ENCODE data around the gene NEK6.
"Not testable (repeated sequence)": the region's sequence is repeated elsewhere in the genome, so short reads cannot be mapped to it uniquely, and the experiment has no call there.

The NEK6 gene

DNA sequence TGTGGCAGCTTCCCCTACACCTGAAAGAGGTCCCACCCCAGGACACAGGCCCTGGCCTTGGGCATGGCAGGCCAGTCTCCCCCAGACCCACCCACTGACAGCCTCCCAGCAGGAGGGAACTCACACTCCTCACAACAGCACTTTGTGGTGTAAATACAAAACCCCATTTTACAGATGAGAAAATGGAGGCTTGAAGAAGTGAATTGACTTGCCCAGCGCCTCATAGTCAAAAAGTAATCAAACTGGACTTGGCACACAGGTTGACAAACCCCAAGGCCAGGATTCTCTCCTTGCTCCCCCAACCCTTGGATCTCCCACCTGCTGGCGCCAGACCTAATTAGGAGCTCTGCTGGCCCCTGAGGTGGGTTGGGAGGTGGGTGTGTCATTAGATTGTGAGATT lies 29.2 kb upstream of the NEK6 start:
- Histone ChIP-seq H3K36me3 (ENCODE audit: control insufficient read depth, insufficient read depth, low read length) (no peaks in the 10 kb centered on the region), H3K9me3 (ENCODE audit: control insufficient read depth, low read length) (no peaks in the 10 kb centered on the region), H3K27ac (ENCODE audit: insufficient read depth, low read depth, low read length, poor library complexity, severe bottlenecking) (no peak overlapping the region), H3K4me1 (ENCODE audit: control insufficient read depth, insufficient read depth, low read length) (no peaks in the 10 kb centered on the region), H3K4me3 (ENCODE audit: insufficient read depth, low read depth, low read length) (no peak overlapping the region), H3K27me3 (ENCODE audit: control insufficient read depth, insufficient read depth, low read length, poor library complexity, severe bottlenecking) (no peaks in the 10 kb centered on the region)
- 93 to 100% methylated on average over 2 of the region's 2 CpGs for WGBS, 2 experiments

DNA sequence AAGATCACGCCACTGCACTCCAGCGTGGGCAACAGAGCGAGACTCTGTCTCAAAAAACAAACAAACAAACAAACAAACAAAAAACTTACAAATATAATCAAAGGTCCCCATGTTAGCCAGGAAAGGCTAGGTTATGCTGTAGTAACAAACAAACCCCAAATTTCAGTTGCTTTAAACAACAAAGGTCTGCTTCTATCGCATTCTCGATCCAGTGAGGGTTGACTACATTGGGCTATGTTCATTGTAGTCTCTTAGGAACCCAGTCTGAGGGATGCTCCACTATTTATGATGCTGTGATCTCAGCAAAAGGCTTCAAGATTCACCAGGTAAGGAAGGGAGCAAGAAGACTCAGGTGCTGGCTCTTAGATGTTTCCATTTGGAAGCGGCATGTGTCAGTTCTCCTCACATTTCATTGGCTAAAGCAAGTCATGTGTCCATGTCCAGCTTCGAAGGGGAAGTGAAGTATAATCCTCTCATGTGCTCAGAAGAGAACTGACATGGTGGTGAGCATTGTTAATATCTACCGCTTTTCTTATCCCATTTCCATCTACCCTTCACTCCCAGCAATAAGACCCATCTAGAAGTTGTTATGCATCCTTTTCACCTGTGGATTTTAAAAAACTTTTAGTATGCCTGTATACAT lies 26.5 kb upstream of the NEK6 start:
- no peaks in the 10 kb centered on the region for H3K27me3 ChIP-seq (ENCODE audit: control insufficient read depth, insufficient read depth, low read length, poor library complexity, severe bottlenecking)
- H3K27ac ChIP-seq (ENCODE audit: insufficient read depth, low read depth, low read length, poor library complexity, severe bottlenecking) = no peak overlapping the region
- WGBS, 2 experiments = 91 to 95% methylated on average over 7 to 8 of the region's 8 CpGs
- H3K36me3 ChIP-seq (ENCODE audit: control insufficient read depth, insufficient read depth, low read length) = no peaks in the 10 kb centered on the region
- no peak overlapping the region for H3K4me3 ChIP-seq (ENCODE audit: insufficient read depth, low read depth, low read length)
- no peaks in the 10 kb centered on the region for H3K4me1 ChIP-seq (ENCODE audit: control insufficient read depth, insufficient read depth, low read length)
- no peaks in the 10 kb centered on the region for H3K9me3 ChIP-seq (ENCODE audit: control insufficient read depth, low read length)

DNA sequence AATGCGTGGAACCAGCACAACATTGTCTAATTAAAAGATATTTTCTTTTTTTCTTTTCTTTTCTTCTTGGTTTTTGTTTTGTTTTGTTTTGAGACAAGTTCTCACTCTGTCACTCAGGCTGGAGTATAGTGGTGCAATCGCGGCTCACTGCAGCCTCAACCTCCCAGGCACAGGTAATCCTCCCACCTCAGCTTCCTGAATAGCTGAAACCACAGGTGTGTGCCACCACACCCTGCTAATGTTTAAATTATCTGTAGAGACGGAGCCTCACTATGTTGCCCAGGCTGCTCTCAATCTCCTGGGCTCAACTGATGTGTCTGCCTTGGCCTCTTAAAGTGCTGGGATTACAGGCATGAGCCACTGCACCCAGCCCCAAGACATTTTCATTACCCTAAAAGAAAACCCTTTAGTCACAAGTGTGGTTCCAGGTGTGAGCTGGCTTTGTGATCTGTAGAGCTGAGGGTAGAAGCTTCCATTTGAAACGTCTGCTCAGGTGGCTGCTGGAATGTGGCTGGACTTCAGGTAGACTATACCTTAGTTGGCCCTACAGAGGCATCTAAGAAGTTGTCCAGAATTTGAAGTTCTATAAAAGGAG lies 19.1 kb upstream of the NEK6 start:
- 89 to 92% methylated on average over 4 to 5 of the region's 5 CpGs for WGBS, 2 experiments
- Histone ChIP-seq H3K4me3 (ENCODE audit: insufficient read depth, low read depth, low read length) (no peak overlapping the region), H3K4me1 (ENCODE audit: control insufficient read depth, insufficient read depth, low read length) (no peaks in the 10 kb centered on the region)

DNA sequence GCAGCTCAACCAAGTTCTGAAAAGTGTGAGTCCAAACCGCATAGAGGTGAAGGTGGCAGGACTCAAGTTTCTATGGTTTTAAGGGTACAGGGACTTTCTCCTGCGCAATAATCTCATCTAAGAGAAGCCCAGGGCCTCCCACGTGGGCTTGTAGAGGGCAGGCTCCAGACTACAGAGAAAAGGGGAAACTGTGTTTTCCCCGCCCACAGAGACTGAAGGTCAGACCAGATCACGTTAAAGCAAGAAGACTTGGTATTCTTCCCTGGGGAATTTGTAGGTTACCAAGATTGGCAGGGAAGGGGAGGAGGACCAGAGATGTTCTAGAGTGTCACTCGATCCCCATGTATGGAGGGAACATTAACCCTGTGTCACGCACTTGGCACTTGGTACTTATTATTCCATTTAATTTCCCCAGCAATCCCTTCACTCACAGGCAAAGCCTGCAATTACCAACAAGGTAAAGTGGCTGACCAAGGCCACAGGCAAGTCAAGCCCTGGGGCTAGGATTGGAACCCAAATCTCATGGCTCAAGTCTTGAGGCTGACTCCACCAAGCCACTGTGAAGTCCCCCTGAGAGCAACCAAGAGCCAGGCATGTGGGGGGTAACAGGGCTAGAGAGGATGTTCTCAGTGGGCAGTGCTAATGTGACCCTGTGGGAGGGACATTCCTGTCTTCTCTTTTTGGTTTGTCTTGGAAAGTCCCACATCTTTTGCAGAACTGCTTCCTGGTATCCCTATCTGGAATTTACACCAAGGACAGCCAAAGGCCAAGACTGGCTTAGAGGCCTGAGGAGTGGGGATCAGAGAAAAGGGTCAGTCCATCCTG lies 18.3 kb upstream of the NEK6 start:
- no peaks in the 10 kb centered on the region for H3K9me3 ChIP-seq (ENCODE audit: control insufficient read depth, low read length)
- WGBS, 2 experiments = 83 to 85% methylated on average over 7 of the region's 7 CpGs

More for the DNA sequence above, 19.1 kb upstream of the NEK6 start:
- Histone ChIP-seq H3K36me3 (ENCODE audit: control insufficient read depth, insufficient read depth, low read length) (no peaks in the 10 kb centered on the region), H3K27ac (ENCODE audit: insufficient read depth, low read depth, low read length, poor library complexity, severe bottlenecking) (no peak overlapping the region), H3K27me3 (ENCODE audit: control insufficient read depth, insufficient read depth, low read length, poor library complexity, severe bottlenecking) (no peaks in the 10 kb centered on the region), H3K9me3 (ENCODE audit: control insufficient read depth, low read length) (no peaks in the 10 kb centered on the region)

DNA sequence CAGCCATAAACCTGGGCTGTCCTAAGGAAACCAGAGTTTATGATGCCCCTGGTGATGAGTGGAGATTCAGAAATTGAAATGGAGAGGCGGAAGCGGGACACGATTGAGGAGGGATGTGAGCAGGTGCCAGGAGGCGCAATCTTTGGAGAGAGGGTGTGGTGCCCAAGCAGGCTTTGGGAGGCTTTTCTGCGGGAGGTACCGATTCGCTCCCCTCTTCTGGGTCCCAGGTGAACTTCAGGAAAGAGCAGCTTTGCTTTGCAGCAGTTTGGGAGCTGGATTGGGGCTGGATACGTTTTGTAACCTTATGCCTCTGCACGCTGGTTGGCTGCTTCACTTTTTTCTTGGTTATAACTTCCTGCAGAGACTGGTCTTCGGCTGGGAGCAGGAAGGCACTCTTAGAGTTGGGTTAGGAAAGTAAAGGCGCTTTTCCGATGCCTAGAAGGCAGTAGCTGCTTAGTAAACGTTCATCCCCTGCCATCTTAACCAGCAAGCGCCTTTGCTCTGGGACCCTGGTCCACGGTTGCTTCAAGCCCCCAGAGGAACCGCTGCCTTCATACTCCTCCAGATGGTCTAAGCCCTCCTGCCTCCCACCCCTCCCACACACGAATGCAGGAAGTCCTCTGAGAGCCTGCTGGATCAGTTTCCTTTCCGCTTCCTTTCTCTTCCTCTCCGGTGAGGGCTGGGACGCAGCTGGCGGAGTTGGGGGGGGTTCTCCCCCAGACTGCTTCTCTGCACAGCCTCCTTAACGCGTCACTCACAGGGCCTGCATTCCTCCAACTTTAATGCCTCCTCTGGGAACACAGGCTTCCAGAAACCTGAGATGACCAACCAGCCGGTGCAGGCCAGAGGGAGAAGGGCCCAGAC lies 15.2 kb upstream of the NEK6 start:
- 60 to 61% methylated on average over 24 of the region's 24 CpGs for WGBS, 2 experiments

More for the DNA sequence above, 18.3 kb upstream of the NEK6 start:
- H3K4me1 ChIP-seq (ENCODE audit: control insufficient read depth, insufficient read depth, low read length) = no peaks in the 10 kb centered on the region
- no peak overlapping the region for H3K27ac ChIP-seq (ENCODE audit: insufficient read depth, low read depth, low read length, poor library complexity, severe bottlenecking)
- H3K27me3 ChIP-seq (ENCODE audit: control insufficient read depth, insufficient read depth, low read length, poor library complexity, severe bottlenecking) = no peaks in the 10 kb centered on the region
- H3K36me3 ChIP-seq (ENCODE audit: control insufficient read depth, insufficient read depth, low read length) = no peaks in the 10 kb centered on the region
- no peak overlapping the region for H3K4me3 ChIP-seq (ENCODE audit: insufficient read depth, low read depth, low read length)

DNA sequence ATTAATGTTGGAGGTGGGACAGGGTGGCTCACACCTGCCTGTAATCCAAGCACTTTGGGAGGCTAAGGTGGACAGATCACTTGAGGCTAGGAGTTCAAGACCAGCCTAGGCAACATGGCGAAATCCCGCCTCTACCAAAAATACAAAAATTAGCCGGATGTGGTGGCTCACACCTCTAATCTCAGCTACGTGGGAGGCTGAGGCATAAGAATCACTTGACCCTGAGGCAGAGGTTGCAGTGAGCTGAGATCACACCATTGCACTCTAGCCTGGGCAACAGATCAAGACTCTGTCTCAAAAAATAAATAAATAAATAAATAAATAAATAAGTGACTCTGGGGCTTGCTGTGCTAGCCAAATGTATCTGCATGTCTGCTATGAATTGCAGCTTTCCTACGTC lies 10.4 kb upstream of the NEK6 start:
- H3K27me3 ChIP-seq (ENCODE audit: control insufficient read depth, insufficient read depth, low read length, poor library complexity, severe bottlenecking); H3K27ac ChIP-seq (ENCODE audit: insufficient read depth, low read depth, low read length, poor library complexity, severe bottlenecking); H3K4me1 ChIP-seq (ENCODE audit: control insufficient read depth, insufficient read depth, low read length); H3K4me3 ChIP-seq (ENCODE audit: insufficient read depth, low read depth, low read length); H3K36me3 ChIP-seq (ENCODE audit: control insufficient read depth, insufficient read depth, low read length); H3K9me3 ChIP-seq (ENCODE audit: control insufficient read depth, low read length): not testable (repeated sequence)
- 92 to 95% methylated on average over 5 of the region's 5 CpGs for WGBS, 2 experiments

More for the DNA sequence above, 15.2 kb upstream of the NEK6 start:
- Histone ChIP-seq H3K36me3 (ENCODE audit: control insufficient read depth, insufficient read depth, low read length) (no peaks in the 10 kb centered on the region), H3K27ac (ENCODE audit: insufficient read depth, low read depth, low read length, poor library complexity, severe bottlenecking) (no peak overlapping the region), H3K4me3 (ENCODE audit: insufficient read depth, low read depth, low read length) (no peak overlapping the region), H3K4me1 (ENCODE audit: control insufficient read depth, insufficient read depth, low read length) (no peaks in the 10 kb centered on the region), H3K27me3 (ENCODE audit: control insufficient read depth, insufficient read depth, low read length, poor library complexity, severe bottlenecking) (no peaks in the 10 kb centered on the region), H3K9me3 (ENCODE audit: control insufficient read depth, low read length) (no peaks in the 10 kb centered on the region)

DNA sequence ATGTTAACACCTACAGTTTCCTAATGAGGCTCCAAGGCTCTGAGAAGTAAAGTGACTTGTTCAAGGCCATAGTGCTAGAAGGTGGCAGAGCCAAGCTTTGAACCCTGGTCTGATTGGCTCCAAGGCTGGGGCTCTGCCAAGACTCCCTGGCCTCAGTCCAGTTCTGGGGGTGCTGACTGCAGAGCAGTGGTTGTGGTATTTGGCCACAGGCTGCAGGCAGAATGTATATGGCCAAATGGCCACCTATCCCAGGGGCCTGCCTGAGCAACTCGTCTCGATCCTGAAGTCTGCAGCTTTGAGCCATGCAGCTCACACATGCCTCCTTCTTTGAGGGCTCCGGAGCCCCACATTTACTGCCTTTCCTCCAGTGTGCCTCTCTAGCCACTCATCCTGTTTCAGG lies 9.7 kb upstream of the NEK6 start:
- Histone ChIP-seq H3K4me1 (ENCODE audit: control insufficient read depth, insufficient read depth, low read length) (no peaks in the 10 kb centered on the region), H3K36me3 (ENCODE audit: control insufficient read depth, insufficient read depth, low read length) (no peaks in the 10 kb centered on the region), H3K4me3 (ENCODE audit: insufficient read depth, low read depth, low read length) (no peak overlapping the region), H3K27ac (ENCODE audit: insufficient read depth, low read depth, low read length, poor library complexity, severe bottlenecking) (no peak overlapping the region), H3K9me3 (ENCODE audit: control insufficient read depth, low read length) (no peaks in the 10 kb centered on the region), H3K27me3 (ENCODE audit: control insufficient read depth, insufficient read depth, low read length, poor library complexity, severe bottlenecking) (no peaks in the 10 kb centered on the region)
- 92 to 97% methylated on average over 3 of the region's 3 CpGs for WGBS, 2 experiments

DNA sequence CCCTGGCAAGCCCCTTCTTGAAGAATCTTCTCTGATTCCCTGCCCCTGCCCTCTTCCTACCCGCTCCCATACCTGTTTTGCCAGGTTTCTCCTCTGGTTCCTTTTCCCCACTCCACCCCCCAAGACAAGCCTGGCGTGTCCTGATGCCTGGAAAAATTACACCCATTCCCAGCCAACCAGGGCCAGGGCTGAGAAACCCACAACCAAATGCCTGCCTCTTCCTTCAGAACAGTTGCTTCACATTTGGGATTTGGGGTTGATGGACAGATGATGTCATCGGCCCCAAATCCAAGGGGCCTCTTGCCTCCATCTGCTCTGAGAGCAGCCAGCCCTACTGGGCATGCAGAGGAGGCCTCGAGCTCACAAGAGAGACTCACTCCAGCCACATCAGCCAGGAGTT lies 8.8 kb upstream of the NEK6 start:
- no peaks in the 10 kb centered on the region for H3K27me3 ChIP-seq (ENCODE audit: control insufficient read depth, insufficient read depth, low read length, poor library complexity, severe bottlenecking)
- 87% methylated on average over 4 of the region's 4 CpGs for WGBS, 2 experiments
- no peaks in the 10 kb centered on the region for H3K4me1 ChIP-seq (ENCODE audit: control insufficient read depth, insufficient read depth, low read length)
- H3K4me3 ChIP-seq (ENCODE audit: insufficient read depth, low read depth, low read length) = no peak overlapping the region
- H3K36me3 ChIP-seq (ENCODE audit: control insufficient read depth, insufficient read depth, low read length) = no peaks in the 10 kb centered on the region
- no peaks in the 10 kb centered on the region for H3K9me3 ChIP-seq (ENCODE audit: control insufficient read depth, low read length)
- H3K27ac ChIP-seq (ENCODE audit: insufficient read depth, low read depth, low read length, poor library complexity, severe bottlenecking) = no peak overlapping the region

DNA sequence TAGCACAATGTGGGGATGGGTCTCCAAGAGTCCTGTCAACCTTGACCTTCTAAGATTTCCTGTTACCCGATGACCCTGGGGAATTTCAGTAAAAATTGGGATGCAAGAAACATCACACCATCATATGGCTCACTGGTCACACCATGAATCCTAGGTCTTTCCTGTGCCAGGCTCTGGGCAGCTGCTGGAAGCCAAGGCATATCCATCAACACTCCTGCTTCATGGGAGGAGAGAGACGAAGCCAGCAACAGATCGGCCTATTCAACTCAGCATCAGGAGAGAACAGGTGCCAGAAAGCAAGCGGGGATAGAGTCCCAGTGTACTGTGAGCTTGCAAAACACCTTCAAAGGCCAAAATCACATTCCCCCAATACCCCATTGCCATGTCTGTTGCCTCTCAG lies 6.5 kb upstream of the NEK6 start:
- Histone ChIP-seq H3K36me3 (ENCODE audit: control insufficient read depth, insufficient read depth, low read length) (no peaks in the 10 kb centered on the region), H3K4me3 (ENCODE audit: insufficient read depth, low read depth, low read length) (no peak overlapping the region), H3K4me1 (ENCODE audit: control insufficient read depth, insufficient read depth, low read length) (no peaks in the 10 kb centered on the region), H3K27me3 (ENCODE audit: control insufficient read depth, insufficient read depth, low read length, poor library complexity, severe bottlenecking) (no peaks in the 10 kb centered on the region), H3K27ac (ENCODE audit: insufficient read depth, low read depth, low read length, poor library complexity, severe bottlenecking) (no peak overlapping the region), H3K9me3 (ENCODE audit: control insufficient read depth, low read length) (no peaks in the 10 kb centered on the region)
- WGBS, 2 experiments = 84 to 89% methylated on average over 4 of the region's 4 CpGs

Data from ectodermal cell (in vitro differentiated cells).